Measurements from ENCODE around the gene HS3ST6. TPM values are rescaled to one million over a fixed set of nuclear protein-coding genes. Genes with fewer than 3 reads are reported as not detected.
"Not testable (repeated sequence)": the region's sequence is repeated elsewhere in the genome, so short reads cannot be mapped to it uniquely, and the experiment has no call there.

Gene HS3ST6
- total RNA-seq, 1 experiment from 2014 or later, result not detected

- Histone ChIP-seq H3K4me3 (no peak overlapping the region), H3K9me3 (replicated peaks) (no peaks in the 10 kb centered on the region), H3K27me3 (no peaks in the 10 kb centered on the region), H3K27ac (no peak overlapping the region), H3K4me1 (peaks cover 2% of the 10 kb centered on the region; the same call in 1 of the 2 replicates), H3K36me3 (no peaks in the 10 kb centered on the region)
- no peak for DNase-seq
Observed at GRCh38 chr16:1940273-1941161, 22.3 kb upstream of the HS3ST6 start.

GRCh38 chr16:1939833-1940232, 21.6 kb upstream of the HS3ST6 start:
- H3K4me3 ChIP-seq; H3K9me3 ChIP-seq (replicated peaks); H3K4me1 ChIP-seq; DNase-seq; H3K27ac ChIP-seq; H3K36me3 ChIP-seq; H3K27me3 ChIP-seq: not testable (repeated sequence)

- H3K4me1 ChIP-seq, result peaks cover 5% of the 10 kb centered on the region; the same call in 1 of the 2 replicates
- DNase-seq, result no peak
- H3K36me3 ChIP-seq, result no peaks in the 10 kb centered on the region
- no peaks in the 10 kb centered on the region for H3K9me3 ChIP-seq (replicated peaks)
- H3K27me3 ChIP-seq, result no peaks in the 10 kb centered on the region
- no peak overlapping the region for H3K4me3 ChIP-seq
- no peak overlapping the region for H3K27ac ChIP-seq
Observed at GRCh38 chr16:1938910-1939309, 20.7 kb upstream of the HS3ST6 start.

- Histone ChIP-seq H3K27ac (no peak overlapping the region), H3K4me3 (no peak overlapping the region), H3K27me3 (no peaks in the 10 kb centered on the region), H3K36me3 (no peaks in the 10 kb centered on the region), H3K9me3 (replicated peaks) (no peaks in the 10 kb centered on the region), H3K4me1 (peaks cover 5% of the 10 kb centered on the region; the same call in 1 of the 2 replicates)
- no peak for DNase-seq
Observed at GRCh38 chr16:1938316-1938715, 20.1 kb upstream of the HS3ST6 start.

GRCh38 chr16:1936945-1937479, 18.8 kb upstream of the HS3ST6 start:
- no peaks in the 10 kb centered on the region for H3K9me3 ChIP-seq (replicated peaks)

GRCh38 chr16:1933097-1933661, 15.0 kb upstream of the HS3ST6 start:
- Histone ChIP-seq H3K27ac (no peak overlapping the region), H3K4me1 (peaks cover 5% of the 10 kb centered on the region; the same call in 1 of the 2 replicates), H3K9me3 (replicated peaks) (no peaks in the 10 kb centered on the region), H3K27me3 (peaks cover 8% of the 10 kb centered on the region), H3K36me3 (no peaks in the 10 kb centered on the region), H3K4me3 (no peak overlapping the region)
- no peak for DNase-seq

More at GRCh38 chr16:1936945-1937479, 18.8 kb upstream of the HS3ST6 start:
- H3K4me1 ChIP-seq, result peaks cover 5% of the 10 kb centered on the region; the same call in 1 of the 2 replicates
- H3K27me3 ChIP-seq, result peaks cover 4% of the 10 kb centered on the region
- H3K27ac ChIP-seq, result no peak overlapping the region
- no peak overlapping the region for H3K4me3 ChIP-seq
- no peaks in the 10 kb centered on the region for H3K36me3 ChIP-seq
- no peak for DNase-seq

GRCh38 chr16:1932050-1933028, 14.1 kb upstream of the HS3ST6 start:
- peak; percentile 45 to 47 for DNase-seq
- no peak overlapping the region for H3K27ac ChIP-seq
- peaks cover 5% of the 10 kb centered on the region; the same call in 1 of the 2 replicates for H3K4me1 ChIP-seq
- H3K4me3 ChIP-seq, result no peak overlapping the region
- no peaks in the 10 kb centered on the region for H3K9me3 ChIP-seq (replicated peaks)
- H3K36me3 ChIP-seq, result no peaks in the 10 kb centered on the region
- H3K27me3 ChIP-seq, result peaks cover 8% of the 10 kb centered on the region

GRCh38 chr16:1930338-1930720, 12.1 kb upstream of the HS3ST6 start:
- no peaks in the 10 kb centered on the region for H3K9me3 ChIP-seq (replicated peaks)
- peaks cover under 1% of the 10 kb centered on the region; the same call in 1 of the 2 replicates for H3K4me1 ChIP-seq
- DNase-seq, result no peak
- H3K27ac ChIP-seq, result no peak overlapping the region
- no peaks in the 10 kb centered on the region for H3K36me3 ChIP-seq
- H3K27me3 ChIP-seq, result peaks cover 8% of the 10 kb centered on the region
- no peak overlapping the region for H3K4me3 ChIP-seq

GRCh38 chr16:1929578-1930337, 11.5 kb upstream of the HS3ST6 start:
- Histone ChIP-seq H3K36me3 (no peaks in the 10 kb centered on the region), H3K4me3 (peak overlapping the region; percentile 58), H3K9me3 (replicated peaks) (no peaks in the 10 kb centered on the region), H3K27me3 (peaks cover 8% of the 10 kb centered on the region), H3K27ac (no peak overlapping the region), H3K4me1 (no peaks in the 10 kb centered on the region)
- peak; percentile 81 to 85 for DNase-seq

- peaks cover 8% of the 10 kb centered on the region for H3K27me3 ChIP-seq
- H3K27ac ChIP-seq, result no peak overlapping the region
- no peaks in the 10 kb centered on the region for H3K36me3 ChIP-seq
- H3K4me1 ChIP-seq, result no peaks in the 10 kb centered on the region; the same call in 1 of the 2 replicates
- H3K4me3 ChIP-seq, result peak overlapping the region; percentile 58
- no peaks in the 10 kb centered on the region for H3K9me3 ChIP-seq (replicated peaks)
- DNase-seq, result peak; percentile 40 to 56
Observed at GRCh38 chr16:1929105-1929504, 10.9 kb upstream of the HS3ST6 start.

GRCh38 chr16:1926271-1926670, 8.1 kb upstream of the HS3ST6 start:
- no peak for DNase-seq
- no peaks in the 10 kb centered on the region for H3K9me3 ChIP-seq (replicated peaks)
- H3K4me3 ChIP-seq, result no peak overlapping the region
- no peak overlapping the region for H3K27ac ChIP-seq
- H3K36me3 ChIP-seq, result no peaks in the 10 kb centered on the region
- peaks cover 11% of the 10 kb centered on the region for H3K4me1 ChIP-seq
- no peaks in the 10 kb centered on the region; the same call in 1 of the 2 replicates for H3K27me3 ChIP-seq

- Histone ChIP-seq H3K36me3 (no peaks in the 10 kb centered on the region), H3K4me3 (no peak overlapping the region), H3K27ac (no peak overlapping the region), H3K9me3 (replicated peaks) (no peaks in the 10 kb centered on the region), H3K27me3 (peaks cover 5% of the 10 kb centered on the region), H3K4me1 (peaks cover 11% of the 10 kb centered on the region)
- no peak for DNase-seq
Observed at GRCh38 chr16:1924095-1924494, 5.9 kb upstream of the HS3ST6 start.

- H3K36me3 ChIP-seq, result no peaks in the 10 kb centered on the region
- peak; percentile 76 to 81 for DNase-seq
- no peak overlapping the region for H3K27ac ChIP-seq
- H3K4me3 ChIP-seq, result no peak overlapping the region
- H3K4me1 ChIP-seq, result peaks cover 11% of the 10 kb centered on the region
- H3K27me3 ChIP-seq, result peaks cover 5% of the 10 kb centered on the region
- H3K9me3 ChIP-seq (replicated peaks), result no peaks in the 10 kb centered on the region
Observed at GRCh38 chr16:1923299-1924034, 5.3 kb upstream of the HS3ST6 start.

All from SJCRH30 (cell line).